ENCODE measurements around the gene PHAF1. TPM values are rescaled to one million over a fixed set of nuclear protein-coding genes. Genes with fewer than 3 reads are reported as not detected.

Gene PHAF1
- total and polyA plus RNA-seq, 4 donors, result 26.6 to 42.4 (median 28.4) TPM

GRCh38 chr16:67180166-67180565 is 70.4 kb downstream of the PHAF1 start:
- Histone ChIP-seq H3K27me3 (ENCODE audit: control insufficient read depth in 4 of 4, insufficient read depth in 4 of 4, low read length in 3 of 4) (no peaks in the 10 kb centered on the region), H3K9ac (ENCODE audit: low read depth in 1 of 2, low read length in 2 of 2) (no peak overlapping the region), H3K36me3 (ENCODE audit: control insufficient read depth in 4 of 4, insufficient read depth in 3 of 4, low read depth in 1 of 4, low read length in 3 of 4) (no peaks in the 10 kb centered on the region), H3K4me1 (ENCODE audit: control insufficient read depth in 4 of 4, insufficient read depth in 4 of 4, low read length in 3 of 4) (peaks cover 11 to 34% (median 18%) of the 10 kb centered on the region in 4 donors), H3K27ac (ENCODE audit: low read depth in 1 of 2, low read length in 2 of 2) (no peak overlapping the region), H3K9me3 (ENCODE audit: control insufficient read depth in 4 of 4, low read length in 3 of 4) (no peaks in the 10 kb centered on the region), H3K4me3 (ENCODE audit: low read depth in 1 of 3, low read length in 3 of 3) (no peak overlapping the region)
- no peak for DNase-seq (ENCODE audit: low spot score)
- TF ChIP-seq REST (IDR thresholded peaks at IDR 0.05), result no peak
- no peak for TF ChIP-seq GABPA (IDR thresholded peaks at IDR 0.05 in 1 of 2, conservative IDR thresholded peaks at IDR 0.05 in 1 of 2)
- no peak for TF ChIP-seq NR2F2 (IDR thresholded peaks at IDR 0.05)
- TF ChIP-seq SP1 (IDR thresholded peaks at IDR 0.05), result no peak
- no peak for TF ChIP-seq ATF3 (IDR thresholded peaks at IDR 0.05)
- TF ChIP-seq, protein P1, sequence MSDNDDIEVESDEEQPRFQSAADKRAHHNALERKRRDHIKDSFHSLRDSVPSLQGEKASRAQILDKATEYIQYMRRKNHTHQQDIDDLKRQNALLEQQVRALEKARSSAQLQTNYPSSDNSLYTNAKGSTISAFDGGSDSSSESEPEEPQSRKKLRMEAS (IDR thresholded peaks at IDR 0.05), result no peak
- no peak for TF ChIP-seq FOXA2 (IDR thresholded peaks at IDR 0.05)
- TF ChIP-seq ZBTB33 (IDR thresholded peaks at IDR 0.05), result no peak
- 94% methylated on average over 16 of the region's 16 CpGs for WGBS

GRCh38 chr16:67181346-67181745 is 71.6 kb downstream of the PHAF1 start:
- WGBS, result 67% methylated on average over 2 of the region's 2 CpGs
- no peaks in the 10 kb centered on the region for H3K9me3 ChIP-seq (ENCODE audit: control insufficient read depth in 4 of 4, low read length in 3 of 4)
- peaks cover 13 to 41% (median 25%) of the 10 kb centered on the region in 4 donors for H3K4me1 ChIP-seq (ENCODE audit: control insufficient read depth in 4 of 4, insufficient read depth in 4 of 4, low read length in 3 of 4)
- H3K9ac ChIP-seq (ENCODE audit: low read depth in 1 of 2, low read length in 2 of 2), result no peak overlapping the region
- H3K27ac ChIP-seq (ENCODE audit: low read depth in 1 of 2, low read length in 2 of 2), result no peak overlapping the region
- no peaks in the 10 kb centered on the region for H3K36me3 ChIP-seq (ENCODE audit: control insufficient read depth in 4 of 4, insufficient read depth in 3 of 4, low read depth in 1 of 4, low read length in 3 of 4)
- no peaks in the 10 kb centered on the region for H3K27me3 ChIP-seq (ENCODE audit: control insufficient read depth in 4 of 4, insufficient read depth in 4 of 4, low read length in 3 of 4)
- no peak overlapping the region for H3K4me3 ChIP-seq (ENCODE audit: low read depth in 1 of 3, low read length in 3 of 3)
- TF ChIP-seq CTCF (IDR thresholded peaks at IDR 0.05; ENCODE audit: low read depth, low read length, missing input control) (no peak), TAF1 (conservative IDR thresholded peaks at IDR 0.05) (no peak), SP1 (IDR thresholded peaks at IDR 0.05) (no peak), REST (IDR thresholded peaks at IDR 0.05) (no peak), ATF3 (IDR thresholded peaks at IDR 0.05) (no peak), RXRA (IDR thresholded peaks at IDR 0.05) (no peak), GABPA (IDR thresholded peaks at IDR 0.05 in 1 of 2, conservative IDR thresholded peaks at IDR 0.05 in 1 of 2) (no peak), HNF4G (IDR thresholded peaks at IDR 0.05) (no peak), NR2F2 (IDR thresholded peaks at IDR 0.05) (no peak)
- TF ChIP-seq, protein P1 (IDR thresholded peaks at IDR 0.05), result no peak
- no peak for DNase-seq (ENCODE audit: low spot score)
